ENCODE measurements around the gene PIM3. TPM values are rescaled to one million over a fixed set of nuclear protein-coding genes. Genes with fewer than 3 reads are reported as not detected.

PIM3 gene
- total and polyA plus RNA-seq, 9 donors, result 7.3 to 291 (median 34.1) TPM

- intact Hi-C loops (cut with DNase I), result loop anchor here in 1 of 4 donors (10.0 kb wide), 1 partner anchor 149 kb away; no protein-coding TSS in a partner anchor
- WGBS, 3 donors, result 95 to 98% (median 96%) methylated on average over 14 of the region's 14 CpGs
- no peak for DNase-seq
- no peak overlapping the region for H3K27ac ChIP-seq
- peaks cover 2% of the 10 kb centered on the region for H3K36me3 ChIP-seq
- H3K4me1 ChIP-seq (ENCODE audit: insufficient read depth), result peaks cover 2% of the 10 kb centered on the region
- TF ChIP-seq EP300 (IDR thresholded peaks at IDR 0.05) (no peak), POLR2A (IDR thresholded peaks at IDR 0.05) (no peak), CTCF (IDR thresholded peaks at IDR 0.05) (no peak)
- H3K4me3 ChIP-seq, result no peak overlapping the region
- H3K27me3 ChIP-seq, result no peaks in the 10 kb centered on the region
- no peaks in the 10 kb centered on the region for H3K9me3 ChIP-seq
These were observed 47.1 kb upstream of the PIM3 start for GRCh38 chr22:49913446-49913845.

- no peak overlapping the region for H3K27ac ChIP-seq
- no peak for DNase-seq
- 79 to 84% (median 82%) methylated on average over 12 of the region's 12 CpGs for WGBS, 3 donors
- no peaks in the 10 kb centered on the region for H3K9me3 ChIP-seq
- H3K4me1 ChIP-seq (ENCODE audit: insufficient read depth), result peaks cover 6% of the 10 kb centered on the region
- no peak for TF ChIP-seq CTCF (IDR thresholded peaks at IDR 0.05)
- no peak for TF ChIP-seq EP300 (IDR thresholded peaks at IDR 0.05)
- no peak for TF ChIP-seq POLR2A (IDR thresholded peaks at IDR 0.05)
- H3K36me3 ChIP-seq, result no peaks in the 10 kb centered on the region
- no peaks in the 10 kb centered on the region for H3K27me3 ChIP-seq
- no peak overlapping the region for H3K4me3 ChIP-seq
- intact Hi-C loops (cut with DNase I), result loop anchor here in 1 of 4 donors (10.0 kb wide), 1 partner anchor 149 kb away; no protein-coding TSS in a partner anchor
These were observed 46.3 kb upstream of the PIM3 start for GRCh38 chr22:49914256-49914655.

GRCh38 chr22:49915610-49916009 is 45.0 kb upstream of the PIM3 start:
- peaks cover 7% of the 10 kb centered on the region for H3K4me1 ChIP-seq (ENCODE audit: insufficient read depth)
- no peak for DNase-seq
- H3K9me3 ChIP-seq, result no peaks in the 10 kb centered on the region
- no peaks in the 10 kb centered on the region for H3K36me3 ChIP-seq
- 80 to 91% (median 90%) methylated on average over 12 of the region's 12 CpGs for WGBS, 3 donors
- no peak for TF ChIP-seq CTCF (IDR thresholded peaks at IDR 0.05)
- TF ChIP-seq POLR2A (IDR thresholded peaks at IDR 0.05), result no peak
- no peak for TF ChIP-seq EP300 (IDR thresholded peaks at IDR 0.05)
- H3K27ac ChIP-seq, result no peak overlapping the region
- intact Hi-C loops (cut with DNase I), result loop anchor here in 1 of 4 donors (10.0 kb wide), 1 partner anchor 151 kb away; no protein-coding TSS in a partner anchor
- no peak overlapping the region for H3K4me3 ChIP-seq
- H3K27me3 ChIP-seq, result no peaks in the 10 kb centered on the region

GRCh38 chr22:49916831-49917230 is 43.7 kb upstream of the PIM3 start:
- DNase-seq, result peak in 1 of 5 donors; percentile 52
- no peaks in the 10 kb centered on the region for H3K9me3 ChIP-seq
- H3K36me3 ChIP-seq, result no peaks in the 10 kb centered on the region
- WGBS, 3 donors, result 87 to 89% (median 88%) methylated on average over 11 of the region's 11 CpGs
- intact Hi-C loops (cut with DNase I), result loop anchor here in 1 of 4 donors (10.0 kb wide), 1 partner anchor 152 kb away; no protein-coding TSS in a partner anchor
- peaks cover 7% of the 10 kb centered on the region for H3K4me1 ChIP-seq (ENCODE audit: insufficient read depth)
- H3K4me3 ChIP-seq, result no peak overlapping the region
- H3K27me3 ChIP-seq, result no peaks in the 10 kb centered on the region
- no peak overlapping the region for H3K27ac ChIP-seq
- no peak for TF ChIP-seq EP300 (IDR thresholded peaks at IDR 0.05)
- no peak for TF ChIP-seq POLR2A (IDR thresholded peaks at IDR 0.05)
- no peak for TF ChIP-seq CTCF (IDR thresholded peaks at IDR 0.05)
